ENCODE results near the gene AQP10. TPM values are rescaled to one million over a fixed set of nuclear protein-coding genes. Genes with fewer than 3 reads are reported as not detected.
A peak's percentile ranks its signal among the peaks of the same experiment; 100 is the strongest.
"Not testable (repeated sequence)": the region's sequence is repeated elsewhere in the genome, so short reads cannot be mapped to it uniquely, and the experiment has no call there.

Gene AQP10
- total and polyA plus RNA-seq, 2 experiments from 2014 or later, result 4.8 to 20.6 TPM

GRCh38 chr1:154335025-154335714, 14.3 kb downstream of the AQP10 start:
- Histone ChIP-seq H3K27ac (no peak overlapping the region), H3K4me3 (no peak overlapping the region), H3K36me3 (peaks cover 45% of the 10 kb centered on the region), H3K4me1 (ENCODE audit: low read depth) (peaks cover 18% of the 10 kb centered on the region), H3K9me3 (ENCODE audit: low read depth) (no peaks in the 10 kb centered on the region), H3K27me3 (no peaks in the 10 kb centered on the region)
- peak; percentile 89 to 93 for DNase-seq (ENCODE audit: low read depth in 1 of 2, low spot score in 1 of 2)
- TF ChIP-seq, protein P1, sequence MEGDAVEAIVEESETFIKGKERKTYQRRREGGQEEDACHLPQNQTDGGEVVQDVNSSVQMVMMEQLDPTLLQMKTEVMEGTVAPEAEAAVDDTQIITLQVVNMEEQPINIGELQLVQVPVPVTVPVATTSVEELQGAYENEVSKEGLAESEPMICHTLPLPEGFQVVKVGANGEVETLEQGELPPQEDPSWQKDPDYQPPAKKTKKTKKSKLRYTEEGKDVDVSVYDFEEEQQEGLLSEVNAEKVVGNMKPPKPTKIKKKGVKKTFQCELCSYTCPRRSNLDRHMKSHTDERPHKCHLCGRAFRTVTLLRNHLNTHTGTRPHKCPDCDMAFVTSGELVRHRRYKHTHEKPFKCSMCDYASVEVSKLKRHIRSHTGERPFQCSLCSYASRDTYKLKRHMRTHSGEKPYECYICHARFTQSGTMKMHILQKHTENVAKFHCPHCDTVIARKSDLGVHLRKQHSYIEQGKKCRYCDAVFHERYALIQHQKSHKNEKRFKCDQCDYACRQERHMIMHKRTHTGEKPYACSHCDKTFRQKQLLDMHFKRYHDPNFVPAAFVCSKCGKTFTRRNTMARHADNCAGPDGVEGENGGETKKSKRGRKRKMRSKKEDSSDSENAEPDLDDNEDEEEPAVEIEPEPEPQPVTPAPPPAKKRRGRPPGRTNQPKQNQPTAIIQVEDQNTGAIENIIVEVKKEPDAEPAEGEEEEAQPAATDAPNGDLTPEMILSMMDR (IDR thresholded peaks at IDR 0.05; ENCODE audit: low read depth, low read length), result peak; percentile 88

DNA sequence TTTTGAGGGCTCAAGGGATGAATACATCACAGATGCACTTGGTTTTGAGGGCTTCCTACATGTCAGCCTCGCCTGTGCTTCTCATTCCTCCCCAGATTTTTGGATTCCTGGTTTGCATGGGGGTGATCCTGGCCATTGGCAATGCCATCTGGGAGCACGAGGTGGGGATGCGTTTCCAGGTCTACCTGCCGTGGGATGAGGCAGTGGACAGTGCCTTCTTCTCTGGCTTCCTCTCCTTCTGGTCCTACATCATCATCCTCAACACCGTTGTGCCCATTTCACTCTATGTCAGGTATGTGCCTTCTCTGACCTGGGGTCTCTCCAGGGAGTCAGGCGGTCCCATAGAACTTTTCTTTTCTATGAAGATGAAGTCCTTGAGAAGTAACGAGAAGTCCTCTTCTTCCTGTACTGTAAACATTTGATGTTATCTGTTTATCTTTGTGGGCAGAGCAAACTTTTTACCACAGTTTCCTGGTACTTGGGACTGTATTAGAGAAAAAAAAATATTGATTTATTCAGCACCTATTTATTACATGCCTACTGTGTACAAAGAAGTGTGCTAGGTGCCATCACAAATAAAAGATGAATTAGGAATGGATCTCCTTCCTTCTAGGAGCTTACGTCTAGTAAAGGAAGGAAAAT, 16.5 kb downstream of the AQP10 start:
- no peak overlapping the region for H3K4me3 ChIP-seq
- DNase-seq (ENCODE audit: low read depth in 1 of 2, low spot score in 1 of 2), result no peak
- TF ChIP-seq, protein P1 (IDR thresholded peaks at IDR 0.05; ENCODE audit: low read depth, low read length), result no peak
- H3K4me1 ChIP-seq (ENCODE audit: low read depth), result peaks cover 18% of the 10 kb centered on the region
- no peak overlapping the region for H3K27ac ChIP-seq
- no peaks in the 10 kb centered on the region for H3K9me3 ChIP-seq (ENCODE audit: low read depth)
- H3K36me3 ChIP-seq, result peaks cover 33% of the 10 kb centered on the region
- H3K27me3 ChIP-seq, result no peaks in the 10 kb centered on the region

GRCh38 chr1:154338875-154339274, 18.0 kb downstream of the AQP10 start:
- Histone ChIP-seq H3K4me3 (no peak overlapping the region), H3K27me3 (no peaks in the 10 kb centered on the region), H3K36me3 (peaks cover 36% of the 10 kb centered on the region), H3K4me1 (ENCODE audit: low read depth) (peaks cover 18% of the 10 kb centered on the region), H3K9me3 (ENCODE audit: low read depth) (no peaks in the 10 kb centered on the region), H3K27ac (peak overlapping the region; percentile 91)
- TF ChIP-seq, protein P1 (IDR thresholded peaks at IDR 0.05; ENCODE audit: low read depth, low read length), result no peak
- DNase-seq (ENCODE audit: low read depth in 1 of 2, low spot score in 1 of 2), result no peak

GRCh38 chr1:154341366-154341765, 20.5 kb downstream of the AQP10 start:
- not testable (repeated sequence) for H3K27ac ChIP-seq
- peaks cover 52% of the 10 kb centered on the region for H3K36me3 ChIP-seq

DNA sequence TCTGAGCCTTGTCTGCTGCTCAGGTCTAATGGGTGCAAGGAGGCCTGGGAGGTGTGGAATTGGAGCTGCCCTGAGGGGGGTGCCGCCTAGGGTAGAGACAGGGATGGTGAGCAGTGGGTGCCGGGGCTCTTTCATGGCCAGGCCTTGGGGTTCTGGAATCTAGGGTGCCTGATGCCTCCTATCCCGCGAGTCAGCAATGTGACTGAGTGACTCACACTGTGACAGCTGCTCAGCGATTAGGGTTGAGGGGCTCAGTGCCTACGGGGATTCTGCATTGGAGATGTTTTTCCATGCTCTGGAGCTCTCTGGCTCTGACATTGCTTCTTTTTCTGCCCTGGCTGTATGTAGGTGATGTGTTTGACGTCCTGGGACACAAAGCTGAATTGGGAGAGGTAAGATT, 21.2 kb downstream of the AQP10 start:
- Histone ChIP-seq H3K9me3 (ENCODE audit: low read depth) (no peaks in the 10 kb centered on the region), H3K36me3 (peaks cover 56% of the 10 kb centered on the region), H3K4me3 (no peak overlapping the region), H3K27ac (no peak overlapping the region), H3K27me3 (no peaks in the 10 kb centered on the region), H3K4me1 (ENCODE audit: low read depth) (peaks cover 18% of the 10 kb centered on the region)
- TF ChIP-seq, protein P1 (IDR thresholded peaks at IDR 0.05; ENCODE audit: low read depth, low read length), result no peak
- DNase-seq (ENCODE audit: low read depth in 1 of 2, low spot score in 1 of 2), result no peak

More at GRCh38 chr1:154341366-154341765, 20.5 kb downstream of the AQP10 start:
- peaks cover 18% of the 10 kb centered on the region for H3K4me1 ChIP-seq (ENCODE audit: low read depth)
- DNase-seq (ENCODE audit: low read depth in 1 of 2, low spot score in 1 of 2); H3K9me3 ChIP-seq (ENCODE audit: low read depth); H3K4me3 ChIP-seq; H3K27me3 ChIP-seq: not testable (repeated sequence)

- Histone ChIP-seq H3K27me3 (no peaks in the 10 kb centered on the region), H3K27ac (no peak overlapping the region), H3K36me3 (peaks cover 55% of the 10 kb centered on the region), H3K4me3 (no peak overlapping the region), H3K9me3 (ENCODE audit: low read depth) (no peaks in the 10 kb centered on the region), H3K4me1 (ENCODE audit: low read depth) (peaks cover 14% of the 10 kb centered on the region)
- no peak for DNase-seq (ENCODE audit: low read depth in 1 of 2, low spot score in 1 of 2)
- TF ChIP-seq, protein P1 (IDR thresholded peaks at IDR 0.05; ENCODE audit: low read depth, low read length), result no peak
These were observed 22.1 kb downstream of the AQP10 start for GRCh38 chr1:154342836-154343472.

Measured in cardiac muscle cell (in vitro differentiated cells and primary cell).